ENCODE results near the gene CREB3L1. TPM values are rescaled to one million over a fixed set of nuclear protein-coding genes. Genes with fewer than 3 reads are reported as not detected.

Gene CREB3L1
- total RNA-seq, 3 donors from 2014 or later (not counting 1 experiment from before 2014, with no cell fraction given): not detected

GRCh38 chr11:46298699-46299433 lies 21.4 kb downstream of the CREB3L1 start:
- H3K4me3 Mint-ChIP-seq: no peak overlapping the region
- no peaks in the 10 kb centered on the region for H3K36me3 Mint-ChIP-seq
- peaks cover 0 to 13% of the 10 kb centered on the region in 2 donors for H3K4me1 Mint-ChIP-seq
- Histone ChIP-seq H3K4me3 (ENCODE audit: low read length) (no peak overlapping the region), H3K27ac (ENCODE audit: low read length) (no peak overlapping the region), H3K9me3 (ENCODE audit: control insufficient read depth, insufficient read depth, low read length) (no peaks in the 10 kb centered on the region), H3K36me3 (ENCODE audit: control insufficient read depth, insufficient read depth, low read length) (no peaks in the 10 kb centered on the region), H3K27me3 (ENCODE audit: control insufficient read depth, insufficient read depth, low read length) (peaks cover 15% of the 10 kb centered on the region), H3K4me1 (ENCODE audit: control insufficient read depth, insufficient read depth, low read length) (peaks cover 18% of the 10 kb centered on the region)
- no peaks in the 10 kb centered on the region for H3K9me3 Mint-ChIP-seq
- 57% methylated on average over 6 of the region's 8 CpGs for WGBS (ENCODE audit: insufficient coverage)
- no peak for ATAC-seq
- no peak overlapping the region for H3K27ac Mint-ChIP-seq
- DNase-seq: no peak
- peaks cover 10 to 19% of the 10 kb centered on the region in 2 donors for H3K27me3 Mint-ChIP-seq (ENCODE audit: low read depth in 2 of 2)
- TF ChIP-seq, protein P1, sequence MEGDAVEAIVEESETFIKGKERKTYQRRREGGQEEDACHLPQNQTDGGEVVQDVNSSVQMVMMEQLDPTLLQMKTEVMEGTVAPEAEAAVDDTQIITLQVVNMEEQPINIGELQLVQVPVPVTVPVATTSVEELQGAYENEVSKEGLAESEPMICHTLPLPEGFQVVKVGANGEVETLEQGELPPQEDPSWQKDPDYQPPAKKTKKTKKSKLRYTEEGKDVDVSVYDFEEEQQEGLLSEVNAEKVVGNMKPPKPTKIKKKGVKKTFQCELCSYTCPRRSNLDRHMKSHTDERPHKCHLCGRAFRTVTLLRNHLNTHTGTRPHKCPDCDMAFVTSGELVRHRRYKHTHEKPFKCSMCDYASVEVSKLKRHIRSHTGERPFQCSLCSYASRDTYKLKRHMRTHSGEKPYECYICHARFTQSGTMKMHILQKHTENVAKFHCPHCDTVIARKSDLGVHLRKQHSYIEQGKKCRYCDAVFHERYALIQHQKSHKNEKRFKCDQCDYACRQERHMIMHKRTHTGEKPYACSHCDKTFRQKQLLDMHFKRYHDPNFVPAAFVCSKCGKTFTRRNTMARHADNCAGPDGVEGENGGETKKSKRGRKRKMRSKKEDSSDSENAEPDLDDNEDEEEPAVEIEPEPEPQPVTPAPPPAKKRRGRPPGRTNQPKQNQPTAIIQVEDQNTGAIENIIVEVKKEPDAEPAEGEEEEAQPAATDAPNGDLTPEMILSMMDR (IDR thresholded peaks at IDR 0.05): no peak
- intact Hi-C loops (cut with micrococcal nuclease): no loop called here

GRCh38 chr11:46299451-46299961 lies 22.0 kb downstream of the CREB3L1 start:
- no peak overlapping the region for H3K27ac Mint-ChIP-seq
- TF ChIP-seq, protein P1 (IDR thresholded peaks at IDR 0.05): no peak
- intact Hi-C loops (cut with micrococcal nuclease): no loop called here
- peaks cover 0 to 13% of the 10 kb centered on the region in 2 donors for H3K4me1 Mint-ChIP-seq
- H3K27me3 Mint-ChIP-seq (ENCODE audit: low read depth in 2 of 2): peaks cover 10 to 19% of the 10 kb centered on the region in 2 donors
- no peak for ATAC-seq
- Histone ChIP-seq H3K27ac (ENCODE audit: low read length) (no peak overlapping the region), H3K36me3 (ENCODE audit: control insufficient read depth, insufficient read depth, low read length) (no peaks in the 10 kb centered on the region), H3K4me3 (ENCODE audit: low read length) (no peak overlapping the region), H3K4me1 (ENCODE audit: control insufficient read depth, insufficient read depth, low read length) (peaks cover 18% of the 10 kb centered on the region), H3K27me3 (ENCODE audit: control insufficient read depth, insufficient read depth, low read length) (peaks cover 15% of the 10 kb centered on the region), H3K9me3 (ENCODE audit: control insufficient read depth, insufficient read depth, low read length) (no peaks in the 10 kb centered on the region)
- H3K4me3 Mint-ChIP-seq: no peak overlapping the region
- DNase-seq: no peak
- 81% methylated on average over 5 of the region's 5 CpGs for WGBS (ENCODE audit: insufficient coverage)
- no peaks in the 10 kb centered on the region for H3K9me3 Mint-ChIP-seq
- H3K36me3 Mint-ChIP-seq: no peaks in the 10 kb centered on the region

GRCh38 chr11:46300270-46300669 lies 22.8 kb downstream of the CREB3L1 start:
- intact Hi-C loops (cut with micrococcal nuclease): no loop called here
- peaks cover 10 to 17% of the 10 kb centered on the region in 2 donors for H3K27me3 Mint-ChIP-seq (ENCODE audit: low read depth in 2 of 2)

More at GRCh38 chr11:46300270-46300669, 22.8 kb downstream of the CREB3L1 start:
- Mint-ChIP-seq H3K4me3 (no peak overlapping the region), H3K27ac (no peak overlapping the region), H3K9me3 (no peaks in the 10 kb centered on the region), H3K4me1 (peaks cover 0 to 9% of the 10 kb centered on the region in 2 donors), H3K36me3 (no peaks in the 10 kb centered on the region)
- DNase-seq: no peak
- Histone ChIP-seq H3K27ac (ENCODE audit: low read length) (no peak overlapping the region), H3K27me3 (ENCODE audit: control insufficient read depth, insufficient read depth, low read length) (peaks cover 15% of the 10 kb centered on the region), H3K4me3 (ENCODE audit: low read length) (no peak overlapping the region), H3K4me1 (ENCODE audit: control insufficient read depth, insufficient read depth, low read length) (peaks cover 14% of the 10 kb centered on the region), H3K9me3 (ENCODE audit: control insufficient read depth, insufficient read depth, low read length) (no peaks in the 10 kb centered on the region), H3K36me3 (ENCODE audit: control insufficient read depth, insufficient read depth, low read length) (no peaks in the 10 kb centered on the region)
- 86% methylated on average over 7 of the region's 7 CpGs for WGBS (ENCODE audit: insufficient coverage)
- TF ChIP-seq, protein P1 (IDR thresholded peaks at IDR 0.05): no peak
- no peak for ATAC-seq

Measured in natural killer cell (primary cell).